Measurements from ENCODE around the gene GALM. TPM values are rescaled to one million over a fixed set of nuclear protein-coding genes. Genes with fewer than 3 reads are reported as not detected.

Gene GALM
- 3.9 TPM in 2 replicates for polyA plus RNA-seq (2013)

GRCh38 chr2:38665854-38666555, at the start of gene GALM:
GALM (plus strand) TSS chr2:38666114; CDS start chr2:38666162, 48 bp downstream.
- H3K4me3 ChIP-seq (ENCODE audit: low read depth, low read length): peak within 1 kb of the TSS; percentile 69
- peak within 1 kb of the TSS; percentile 44 for H4K12ac ChIP-seq (ENCODE audit: low read depth, low read length)
- peaks cover 10 to 12% of the 10 kb centered on the region in 2 experiments for H3K4me1 ChIP-seq (ENCODE audit: control insufficient read depth in 1 of 2, insufficient read depth in 2 of 2, low read length in 2 of 2)
- H3K36me3 ChIP-seq (ENCODE audit: control insufficient read depth in 1 of 2, insufficient read depth in 2 of 2, low read length in 2 of 2): no peaks in the 10 kb centered on the region
- no peak within 1 kb of the TSS for H3K4ac ChIP-seq (ENCODE audit: low read depth, low read length)
- peak within 1 kb of the TSS; percentile 45 for H3K27ac ChIP-seq (ENCODE audit: low read depth, low read length)
- no peaks in the 10 kb centered on the region for H3K9me3 ChIP-seq (ENCODE audit: insufficient read depth, low read depth, low read length)
- no CpG with 5 or more reads among the region's 26 CpGs for WGBS (ENCODE audit: extremely low coverage, insufficient coverage, insufficient read length)
- H3K18ac ChIP-seq (ENCODE audit: low read length): no peak within 1 kb of the TSS
- no peaks in the 10 kb centered on the region for H3K79me1 ChIP-seq (ENCODE audit: low read length)
- H3K23ac ChIP-seq (ENCODE audit: low read length): no peak within 1 kb of the TSS
- H4K8ac ChIP-seq (ENCODE audit: low read depth, low read length): peak within 1 kb of the TSS; percentile 49
- H3K9ac ChIP-seq (ENCODE audit: low read length): peak within 1 kb of the TSS; percentile 18
- H2BK12ac ChIP-seq (ENCODE audit: low read length): no peak within 1 kb of the TSS
- H4K91ac ChIP-seq (ENCODE audit: low read depth, low read length): no peak within 1 kb of the TSS
- no peak within 1 kb of the TSS for H2AK5ac ChIP-seq (ENCODE audit: low read length)
- H2BK120ac ChIP-seq (ENCODE audit: insufficient read depth, low read length, poor library complexity): no peak within 1 kb of the TSS
- H2AFZ ChIP-seq (ENCODE audit: insufficient read depth, low read length, poor library complexity): peak within 1 kb of the TSS; percentile 33
- peaks cover 2% of the 10 kb centered on the region for H3K79me2 ChIP-seq (ENCODE audit: control insufficient read depth, insufficient read depth, low read length, poor library complexity)
- H3K27me3 ChIP-seq (ENCODE audit: insufficient read depth, low read length): no peaks in the 10 kb centered on the region
- H3K14ac ChIP-seq (ENCODE audit: low read length): peak within 1 kb of the TSS; percentile 24
- DNase-seq: peak; percentile 76 to 98
- H3K4me2 ChIP-seq (ENCODE audit: low read length): peak within 1 kb of the TSS; percentile 63
- H2BK5ac ChIP-seq (ENCODE audit: low read depth, low read length, poor library complexity): no peak within 1 kb of the TSS

GRCh38 chr2:38617301-38617700, 48.6 kb upstream of the GALM start:
- H3K4me3 ChIP-seq (ENCODE audit: low read depth, low read length): no peak overlapping the region
- H3K9ac ChIP-seq (ENCODE audit: low read length): no peak overlapping the region
- no peak overlapping the region for H3K18ac ChIP-seq (ENCODE audit: low read length)
- H2BK120ac ChIP-seq (ENCODE audit: insufficient read depth, low read length, poor library complexity): no peak overlapping the region
- H2AFZ ChIP-seq (ENCODE audit: insufficient read depth, low read length, poor library complexity): no peak overlapping the region
- no peaks in the 10 kb centered on the region for H3K4me1 ChIP-seq (ENCODE audit: control insufficient read depth in 1 of 2, insufficient read depth in 2 of 2, low read length in 2 of 2)
- no CpG with 5 or more reads among the region's 3 CpGs for WGBS (ENCODE audit: extremely low coverage, insufficient coverage, insufficient read length)
- no peak overlapping the region for H3K27ac ChIP-seq (ENCODE audit: low read depth, low read length)
- no peak overlapping the region for H3K14ac ChIP-seq (ENCODE audit: low read length)
- no peak overlapping the region for H4K12ac ChIP-seq (ENCODE audit: low read depth, low read length)
- no peak overlapping the region for H4K8ac ChIP-seq (ENCODE audit: low read depth, low read length)
- H4K91ac ChIP-seq (ENCODE audit: low read depth, low read length): no peak overlapping the region
- H3K36me3 ChIP-seq (ENCODE audit: control insufficient read depth in 1 of 2, insufficient read depth in 2 of 2, low read length in 2 of 2): no peaks in the 10 kb centered on the region
- H2BK5ac ChIP-seq (ENCODE audit: low read depth, low read length, poor library complexity): no peak overlapping the region
- no peak for DNase-seq
- H3K79me2 ChIP-seq (ENCODE audit: control insufficient read depth, insufficient read depth, low read length, poor library complexity): no peaks in the 10 kb centered on the region
- H2BK12ac ChIP-seq (ENCODE audit: low read length): no peak overlapping the region
- H3K23ac ChIP-seq (ENCODE audit: low read length): no peak overlapping the region
- no peak overlapping the region for H3K4me2 ChIP-seq (ENCODE audit: low read length)
- H2AK5ac ChIP-seq (ENCODE audit: low read length): no peak overlapping the region
- H3K4ac ChIP-seq (ENCODE audit: low read depth, low read length): no peak overlapping the region
- H3K79me1 ChIP-seq (ENCODE audit: low read length): no peaks in the 10 kb centered on the region
- H3K9me3 ChIP-seq (ENCODE audit: insufficient read depth, low read depth, low read length): no peaks in the 10 kb centered on the region
- H3K27me3 ChIP-seq (ENCODE audit: insufficient read depth, low read length): no peaks in the 10 kb centered on the region

DNA sequence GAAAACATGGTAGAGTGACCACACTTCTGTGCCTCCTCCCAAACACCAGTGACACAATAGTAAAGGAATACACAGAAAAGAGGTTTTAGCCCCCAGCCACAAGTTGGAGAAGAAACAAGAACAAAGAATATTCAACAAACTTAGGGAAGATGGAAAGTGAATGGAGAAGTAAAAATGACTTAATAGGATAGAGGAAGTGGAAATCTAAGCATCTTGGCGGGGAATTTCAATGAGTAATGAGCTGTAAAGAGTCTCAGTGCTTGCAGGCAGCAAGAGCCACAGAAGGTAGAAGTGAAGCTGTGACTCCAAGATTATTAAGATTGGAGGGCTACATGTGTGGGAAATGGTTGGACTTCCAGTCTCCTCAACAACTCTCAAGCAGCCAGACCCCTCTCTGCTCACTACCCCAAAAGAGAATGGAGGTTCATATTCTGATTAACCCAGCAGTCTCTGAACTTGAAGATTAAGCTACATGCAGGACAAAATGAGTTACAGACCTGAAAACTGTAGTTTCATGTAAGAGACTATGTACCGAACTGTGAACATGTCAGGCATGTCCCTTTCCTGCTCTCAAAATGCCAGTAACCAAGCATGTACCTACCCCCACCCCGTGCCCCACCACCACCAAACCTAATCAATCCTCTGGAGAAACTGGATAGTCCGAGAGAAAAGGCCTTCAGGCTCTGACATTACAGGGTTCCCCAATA, 46.3 kb upstream of the GALM start:
- H3K9ac ChIP-seq (ENCODE audit: low read length): no peak overlapping the region
- H3K27ac ChIP-seq (ENCODE audit: low read depth, low read length): no peak overlapping the region
- no peaks in the 10 kb centered on the region for H3K79me2 ChIP-seq (ENCODE audit: control insufficient read depth, insufficient read depth, low read length, poor library complexity)
- H4K12ac ChIP-seq (ENCODE audit: low read depth, low read length): no peak overlapping the region
- H3K4me1 ChIP-seq (ENCODE audit: control insufficient read depth in 1 of 2, insufficient read depth in 2 of 2, low read length in 2 of 2): no peaks in the 10 kb centered on the region
- peak in 1 of 2 donors; percentile 40 for DNase-seq
- H3K36me3 ChIP-seq (ENCODE audit: control insufficient read depth in 1 of 2, insufficient read depth in 2 of 2, low read length in 2 of 2): no peaks in the 10 kb centered on the region
- no peak overlapping the region for H2BK12ac ChIP-seq (ENCODE audit: low read length)
- H3K23ac ChIP-seq (ENCODE audit: low read length): no peak overlapping the region
- H3K4ac ChIP-seq (ENCODE audit: low read depth, low read length): no peak overlapping the region
- H2BK5ac ChIP-seq (ENCODE audit: low read depth, low read length, poor library complexity): no peak overlapping the region
- H3K4me2 ChIP-seq (ENCODE audit: low read length): no peak overlapping the region
- no peak overlapping the region for H3K18ac ChIP-seq (ENCODE audit: low read length)
- no peaks in the 10 kb centered on the region for H3K27me3 ChIP-seq (ENCODE audit: insufficient read depth, low read length)
- H2AK5ac ChIP-seq (ENCODE audit: low read length): no peak overlapping the region
- no peak overlapping the region for H2AFZ ChIP-seq (ENCODE audit: insufficient read depth, low read length, poor library complexity)
- no peak overlapping the region for H4K8ac ChIP-seq (ENCODE audit: low read depth, low read length)
- H3K9me3 ChIP-seq (ENCODE audit: insufficient read depth, low read depth, low read length): no peaks in the 10 kb centered on the region
- no peak overlapping the region for H3K14ac ChIP-seq (ENCODE audit: low read length)
- H4K91ac ChIP-seq (ENCODE audit: low read depth, low read length): no peak overlapping the region
- no CpG with 5 or more reads among the region's 4 CpGs for WGBS (ENCODE audit: extremely low coverage, insufficient coverage, insufficient read length)
- no peak overlapping the region for H3K4me3 ChIP-seq (ENCODE audit: low read depth, low read length)
- no peak overlapping the region for H2BK120ac ChIP-seq (ENCODE audit: insufficient read depth, low read length, poor library complexity)
- no peaks in the 10 kb centered on the region for H3K79me1 ChIP-seq (ENCODE audit: low read length)

DNA sequence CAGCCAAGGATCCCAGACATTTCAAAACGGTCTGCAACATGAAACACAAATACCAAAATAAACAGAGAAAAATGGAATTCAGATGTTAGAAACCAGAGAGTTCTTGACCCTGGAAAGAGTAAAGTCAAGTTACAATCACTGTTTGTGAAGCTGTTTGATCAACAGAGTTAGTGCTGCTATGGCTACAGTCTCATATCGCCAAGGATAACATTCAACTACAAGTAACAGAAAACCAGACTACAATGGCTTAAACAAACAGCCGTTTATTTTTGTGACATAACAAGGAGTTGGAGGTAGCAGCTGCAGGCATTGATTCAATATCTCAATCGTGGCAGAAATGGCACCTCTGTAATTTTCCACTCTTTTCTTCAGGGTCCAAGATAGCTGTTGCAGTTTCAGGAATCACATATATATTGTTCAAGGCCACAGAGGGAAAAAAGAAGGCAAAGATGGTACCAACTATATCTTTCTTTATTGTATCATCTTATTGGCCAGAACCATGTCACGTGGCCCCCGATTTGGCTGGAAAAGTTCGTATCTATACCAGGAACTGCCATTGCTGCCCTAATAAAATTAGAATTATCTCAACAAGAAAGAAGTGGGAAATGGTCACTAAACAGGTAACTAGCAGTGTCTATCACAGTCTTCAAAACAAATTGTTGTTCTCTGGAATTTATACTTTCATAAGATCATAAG, 45.5 kb upstream of the GALM start:
- peak in 1 of 2 donors; percentile 15 for DNase-seq
- no peak overlapping the region for H3K4me2 ChIP-seq (ENCODE audit: low read length)
- H3K9ac ChIP-seq (ENCODE audit: low read length): no peak overlapping the region
- no peaks in the 10 kb centered on the region for H3K36me3 ChIP-seq (ENCODE audit: control insufficient read depth in 1 of 2, insufficient read depth in 2 of 2, low read length in 2 of 2)
- H3K4ac ChIP-seq (ENCODE audit: low read depth, low read length): no peak overlapping the region
- no peak overlapping the region for H4K91ac ChIP-seq (ENCODE audit: low read depth, low read length)
- no peak overlapping the region for H2BK120ac ChIP-seq (ENCODE audit: insufficient read depth, low read length, poor library complexity)
- no peak overlapping the region for H3K23ac ChIP-seq (ENCODE audit: low read length)
- H2AK5ac ChIP-seq (ENCODE audit: low read length): no peak overlapping the region
- H3K27me3 ChIP-seq (ENCODE audit: insufficient read depth, low read length): no peaks in the 10 kb centered on the region
- no CpG with 5 or more reads among the region's 7 CpGs for WGBS (ENCODE audit: extremely low coverage, insufficient coverage, insufficient read length)
- H3K79me2 ChIP-seq (ENCODE audit: control insufficient read depth, insufficient read depth, low read length, poor library complexity): no peaks in the 10 kb centered on the region
- no peak overlapping the region for H3K4me3 ChIP-seq (ENCODE audit: low read depth, low read length)
- no peak overlapping the region for H4K8ac ChIP-seq (ENCODE audit: low read depth, low read length)
- no peak overlapping the region for H3K18ac ChIP-seq (ENCODE audit: low read length)
- no peak overlapping the region for H4K12ac ChIP-seq (ENCODE audit: low read depth, low read length)
- no peak overlapping the region for H2BK12ac ChIP-seq (ENCODE audit: low read length)
- H2AFZ ChIP-seq (ENCODE audit: insufficient read depth, low read length, poor library complexity): no peak overlapping the region
- no peak overlapping the region for H3K27ac ChIP-seq (ENCODE audit: low read depth, low read length)
- no peaks in the 10 kb centered on the region for H3K9me3 ChIP-seq (ENCODE audit: insufficient read depth, low read depth, low read length)
- no peak overlapping the region for H3K14ac ChIP-seq (ENCODE audit: low read length)
- H2BK5ac ChIP-seq (ENCODE audit: low read depth, low read length, poor library complexity): no peak overlapping the region
- no peaks in the 10 kb centered on the region for H3K79me1 ChIP-seq (ENCODE audit: low read length)
- no peaks in the 10 kb centered on the region for H3K4me1 ChIP-seq (ENCODE audit: control insufficient read depth in 1 of 2, insufficient read depth in 2 of 2, low read length in 2 of 2)
